Liver (tissue), 3 donors: ENCODE data around the gene PRSS3.

Experiments used
- CTCF ChIP-seq: fragments of 150-350 bp; IDR thresholded peaks from 2 replicates; pipeline ENCODE4 v1.5.1; 2017; ENCODE audit warnings: improper control_type of control experiment, low read depth, low read length; ENCODE audit not compliant: missing input control
- EGR1 ChIP-seq, 2 donors: IDR thresholded peaks; 2 replicates each; pipeline ENCODE4 v1.6.1; 2016 to 2018; ENCODE audit warnings: antibody characterized with exemption in 2 of 2, low read depth in 2 of 2
- FOXA2 ChIP-seq: IDR thresholded peaks from 2 replicates; pipeline ENCODE4 v1.6.1; 2016; ENCODE audit warnings: antibody characterized with exemption
- GABPA ChIP-seq, 2 donors: IDR thresholded peaks in 1 of 2; conservative IDR thresholded peaks in 1 of 2; 2 replicates each; pipeline ENCODE4 v1.6.1; 2016; ENCODE audit warnings: antibody characterized with exemption in 2 of 2, mild to moderate bottlenecking in 1 of 2, moderate library complexity in 1 of 2
- HNF4A ChIP-seq, 2 donors: conservative IDR thresholded peaks; 2 replicates each; pipeline ENCODE4 v1.6.1; 2016; ENCODE audit warnings: antibody characterized with exemption in 2 of 2, mild to moderate bottlenecking in 2 of 2
- JUND ChIP-seq, 2 donors: IDR thresholded peaks; 2 replicates each; pipeline ENCODE4 v1.6.1; 2016; ENCODE audit warnings: antibody characterized with exemption in 2 of 2
- NR2F2 ChIP-seq: IDR thresholded peaks from 2 replicates; pipeline ENCODE4 v1.6.1; 2016; ENCODE audit warnings: antibody characterized with exemption
- SP1 ChIP-seq: IDR thresholded peaks from 2 replicates; pipeline ENCODE4 v1.6.1; 2018; ENCODE audit warnings: antibody characterized with exemption, mild to moderate bottlenecking
- TAF1 ChIP-seq: conservative IDR thresholded peaks from 2 replicates; pipeline ENCODE4 v1.6.1; 2016; ENCODE audit warnings: antibody characterized with exemption, mild to moderate bottlenecking
- YY1 ChIP-seq: IDR thresholded peaks from 2 replicates; pipeline ENCODE4 v1.6.1; 2016; ENCODE audit warnings: antibody characterized with exemption, mild to moderate bottlenecking
- ZBTB33 ChIP-seq: IDR thresholded peaks from 2 replicates; pipeline ENCODE4 v1.6.1; 2016; ENCODE audit warnings: antibody characterized with exemption
- TF ChIP-seq, protein P1 (sequence below): IDR thresholded peaks from 2 replicates; pipeline ENCODE4 v1.6.1; 2016; ENCODE audit warnings: antibody characterized with exemption
- TF ChIP-seq, protein P2 (sequence below): IDR thresholded peaks from 2 replicates; pipeline ENCODE4 v1.6.1; 2016; ENCODE audit warnings: antibody characterized with exemption
- TF ChIP-seq, protein P3 (sequence below): IDR thresholded peaks from 2 replicates; pipeline ENCODE4 v1.6.1; 2016; ENCODE audit warnings: antibody characterized with exemption, mild to moderate bottlenecking
- donor health status: healthy.
- donor health status: healthy.

DNA sequence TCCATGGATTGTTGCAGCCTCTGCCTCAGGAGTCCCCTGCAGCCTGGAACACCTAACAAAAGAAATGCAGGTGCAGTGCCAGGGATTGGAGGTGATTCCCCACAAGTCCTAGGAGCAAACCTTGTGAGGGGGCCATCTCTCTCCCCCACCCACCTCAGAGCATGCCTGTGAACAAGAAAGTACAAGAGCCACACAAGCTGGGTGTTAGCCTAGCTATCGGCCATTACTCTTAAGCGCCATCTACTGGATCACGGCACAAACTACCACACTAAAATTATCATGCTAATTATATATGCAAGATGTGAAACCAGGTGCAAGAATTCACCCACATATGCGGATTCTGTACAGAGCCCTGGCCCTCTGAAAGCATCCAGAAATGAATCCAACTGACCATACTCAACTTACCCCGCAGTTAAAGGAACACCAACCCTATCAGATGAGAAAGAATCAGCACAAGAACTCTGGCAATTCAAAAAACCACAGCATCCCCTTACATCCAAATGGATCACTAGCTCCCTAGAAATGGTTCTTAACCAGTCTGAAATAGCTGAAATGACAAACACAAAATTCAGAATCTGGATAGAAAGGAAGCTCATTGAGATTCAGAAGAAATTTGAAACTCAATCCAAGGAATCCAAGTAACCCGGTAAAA lies 16.5 kb upstream of the PRSS3 start:
- TF ChIP-seq CTCF (peak; percentile 71), GABPA (IDR thresholded peaks at IDR 0.05 in 1 of 2, conservative IDR thresholded peaks at IDR 0.05 in 1 of 2) (no peak), JUND (IDR thresholded peaks at IDR 0.05) (no peak), NR2F2 (no peak), SP1 (no peak), TAF1 (no peak), EGR1 (IDR thresholded peaks at IDR 0.05; ENCODE audit: low read depth in 2 of 2) (no peak), ZBTB33 (no peak), HNF4A (conservative IDR thresholded peaks at IDR 0.05) (no peak), FOXA2 (no peak), YY1 (peak; percentile 73)
- TF ChIP-seq, protein P1, sequence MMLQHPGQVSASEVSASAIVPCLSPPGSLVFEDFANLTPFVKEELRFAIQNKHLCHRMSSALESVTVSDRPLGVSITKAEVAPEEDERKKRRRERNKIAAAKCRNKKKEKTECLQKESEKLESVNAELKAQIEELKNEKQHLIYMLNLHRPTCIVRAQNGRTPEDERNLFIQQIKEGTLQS, result no peak
- TF ChIP-seq, protein P2, sequence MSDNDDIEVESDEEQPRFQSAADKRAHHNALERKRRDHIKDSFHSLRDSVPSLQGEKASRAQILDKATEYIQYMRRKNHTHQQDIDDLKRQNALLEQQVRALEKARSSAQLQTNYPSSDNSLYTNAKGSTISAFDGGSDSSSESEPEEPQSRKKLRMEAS, result no peak
- TF ChIP-seq, protein P3, sequence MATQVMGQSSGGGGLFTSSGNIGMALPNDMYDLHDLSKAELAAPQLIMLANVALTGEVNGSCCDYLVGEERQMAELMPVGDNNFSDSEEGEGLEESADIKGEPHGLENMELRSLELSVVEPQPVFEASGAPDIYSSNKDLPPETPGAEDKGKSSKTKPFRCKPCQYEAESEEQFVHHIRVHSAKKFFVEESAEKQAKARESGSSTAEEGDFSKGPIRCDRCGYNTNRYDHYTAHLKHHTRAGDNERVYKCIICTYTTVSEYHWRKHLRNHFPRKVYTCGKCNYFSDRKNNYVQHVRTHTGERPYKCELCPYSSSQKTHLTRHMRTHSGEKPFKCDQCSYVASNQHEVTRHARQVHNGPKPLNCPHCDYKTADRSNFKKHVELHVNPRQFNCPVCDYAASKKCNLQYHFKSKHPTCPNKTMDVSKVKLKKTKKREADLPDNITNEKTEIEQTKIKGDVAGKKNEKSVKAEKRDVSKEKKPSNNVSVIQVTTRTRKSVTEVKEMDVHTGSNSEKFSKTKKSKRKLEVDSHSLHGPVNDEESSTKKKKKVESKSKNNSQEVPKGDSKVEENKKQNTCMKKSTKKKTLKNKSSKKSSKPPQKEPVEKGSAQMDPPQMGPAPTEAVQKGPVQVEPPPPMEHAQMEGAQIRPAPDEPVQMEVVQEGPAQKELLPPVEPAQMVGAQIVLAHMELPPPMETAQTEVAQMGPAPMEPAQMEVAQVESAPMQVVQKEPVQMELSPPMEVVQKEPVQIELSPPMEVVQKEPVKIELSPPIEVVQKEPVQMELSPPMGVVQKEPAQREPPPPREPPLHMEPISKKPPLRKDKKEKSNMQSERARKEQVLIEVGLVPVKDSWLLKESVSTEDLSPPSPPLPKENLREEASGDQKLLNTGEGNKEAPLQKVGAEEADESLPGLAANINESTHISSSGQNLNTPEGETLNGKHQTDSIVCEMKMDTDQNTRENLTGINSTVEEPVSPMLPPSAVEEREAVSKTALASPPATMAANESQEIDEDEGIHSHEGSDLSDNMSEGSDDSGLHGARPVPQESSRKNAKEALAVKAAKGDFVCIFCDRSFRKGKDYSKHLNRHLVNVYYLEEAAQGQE, result no peak
